C4-2B (cell line): ENCODE results near the gene SLC3A2.

Experiments
- ZFX ChIP-seq: fragments of 450-650 bp; IDR thresholded peaks from 2 replicates; pipeline ENCODE4 v1.6.1; 2017
- TF ChIP-seq, protein P1 (sequence below): fragments of 450-650 bp; conservative IDR thresholded peaks from 2 replicates; pipeline ENCODE4 v1.5.1; 2017; ENCODE audit warnings: mild to moderate bottlenecking

DNA sequence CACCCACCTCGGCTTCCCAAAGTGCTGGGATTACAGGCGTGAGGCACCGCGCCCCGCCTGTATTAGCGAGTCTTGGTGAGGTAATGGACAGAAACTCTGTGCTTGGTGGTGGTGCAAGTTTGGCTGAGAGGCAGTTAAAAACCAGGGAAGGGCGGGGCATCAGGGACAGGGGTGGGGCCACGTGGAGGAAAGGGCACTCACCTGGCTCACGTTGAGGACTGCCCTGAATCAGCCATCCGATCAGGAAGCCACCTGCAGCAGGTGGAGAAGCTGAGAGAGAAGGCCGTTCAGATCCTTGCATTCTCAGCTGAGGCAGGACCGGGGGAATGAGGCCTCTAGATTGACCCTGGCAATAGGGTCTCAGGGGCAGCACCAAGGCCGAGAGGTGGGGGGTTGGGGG is 52.6 kb downstream of the SLC3A2 start:
- TF ChIP-seq, protein P1, sequence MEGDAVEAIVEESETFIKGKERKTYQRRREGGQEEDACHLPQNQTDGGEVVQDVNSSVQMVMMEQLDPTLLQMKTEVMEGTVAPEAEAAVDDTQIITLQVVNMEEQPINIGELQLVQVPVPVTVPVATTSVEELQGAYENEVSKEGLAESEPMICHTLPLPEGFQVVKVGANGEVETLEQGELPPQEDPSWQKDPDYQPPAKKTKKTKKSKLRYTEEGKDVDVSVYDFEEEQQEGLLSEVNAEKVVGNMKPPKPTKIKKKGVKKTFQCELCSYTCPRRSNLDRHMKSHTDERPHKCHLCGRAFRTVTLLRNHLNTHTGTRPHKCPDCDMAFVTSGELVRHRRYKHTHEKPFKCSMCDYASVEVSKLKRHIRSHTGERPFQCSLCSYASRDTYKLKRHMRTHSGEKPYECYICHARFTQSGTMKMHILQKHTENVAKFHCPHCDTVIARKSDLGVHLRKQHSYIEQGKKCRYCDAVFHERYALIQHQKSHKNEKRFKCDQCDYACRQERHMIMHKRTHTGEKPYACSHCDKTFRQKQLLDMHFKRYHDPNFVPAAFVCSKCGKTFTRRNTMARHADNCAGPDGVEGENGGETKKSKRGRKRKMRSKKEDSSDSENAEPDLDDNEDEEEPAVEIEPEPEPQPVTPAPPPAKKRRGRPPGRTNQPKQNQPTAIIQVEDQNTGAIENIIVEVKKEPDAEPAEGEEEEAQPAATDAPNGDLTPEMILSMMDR = no peak
- TF ChIP-seq ZFX = no peak
